Right kidney (tissue), 1 donor: ENCODE results near the gene EN1.

ENCODE experiments used
- DNase-seq: peaks from one replicate; pipeline ENCODE4 v3.0.0-alpha.2; 2016

The EN1 gene

DNA sequence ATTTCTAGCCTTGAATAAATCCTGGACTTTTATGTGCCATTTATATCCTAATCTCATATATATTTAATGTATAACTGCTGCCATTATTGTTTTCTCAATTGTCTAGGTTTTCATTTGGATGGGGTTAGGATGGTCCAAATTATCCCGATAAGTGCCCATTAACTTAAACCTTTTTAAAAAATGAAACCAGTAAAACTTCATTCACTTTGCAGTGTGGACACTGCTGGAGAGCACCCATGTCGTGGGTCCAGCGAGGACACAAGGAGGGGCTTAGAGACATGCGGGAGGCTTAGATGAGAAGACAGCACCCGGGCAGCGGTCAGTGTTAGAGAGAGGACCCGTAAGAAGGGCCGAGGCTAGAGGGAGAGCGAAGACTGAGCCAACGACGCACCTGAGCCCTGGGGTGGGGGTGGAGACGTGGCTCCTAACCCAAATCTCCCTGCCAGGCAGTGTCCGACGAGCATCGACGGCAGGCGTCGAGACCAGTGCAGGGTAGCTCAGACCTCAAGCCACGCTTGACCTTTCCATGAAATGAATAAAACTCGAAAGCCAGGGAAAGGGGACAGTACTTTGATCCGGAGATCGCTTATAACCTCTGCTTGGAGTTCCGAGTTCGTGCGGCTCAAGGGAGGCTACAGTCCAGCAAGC lies 9.0 kb upstream of the EN1 start:
- DNase-seq, result no peak

DNA sequence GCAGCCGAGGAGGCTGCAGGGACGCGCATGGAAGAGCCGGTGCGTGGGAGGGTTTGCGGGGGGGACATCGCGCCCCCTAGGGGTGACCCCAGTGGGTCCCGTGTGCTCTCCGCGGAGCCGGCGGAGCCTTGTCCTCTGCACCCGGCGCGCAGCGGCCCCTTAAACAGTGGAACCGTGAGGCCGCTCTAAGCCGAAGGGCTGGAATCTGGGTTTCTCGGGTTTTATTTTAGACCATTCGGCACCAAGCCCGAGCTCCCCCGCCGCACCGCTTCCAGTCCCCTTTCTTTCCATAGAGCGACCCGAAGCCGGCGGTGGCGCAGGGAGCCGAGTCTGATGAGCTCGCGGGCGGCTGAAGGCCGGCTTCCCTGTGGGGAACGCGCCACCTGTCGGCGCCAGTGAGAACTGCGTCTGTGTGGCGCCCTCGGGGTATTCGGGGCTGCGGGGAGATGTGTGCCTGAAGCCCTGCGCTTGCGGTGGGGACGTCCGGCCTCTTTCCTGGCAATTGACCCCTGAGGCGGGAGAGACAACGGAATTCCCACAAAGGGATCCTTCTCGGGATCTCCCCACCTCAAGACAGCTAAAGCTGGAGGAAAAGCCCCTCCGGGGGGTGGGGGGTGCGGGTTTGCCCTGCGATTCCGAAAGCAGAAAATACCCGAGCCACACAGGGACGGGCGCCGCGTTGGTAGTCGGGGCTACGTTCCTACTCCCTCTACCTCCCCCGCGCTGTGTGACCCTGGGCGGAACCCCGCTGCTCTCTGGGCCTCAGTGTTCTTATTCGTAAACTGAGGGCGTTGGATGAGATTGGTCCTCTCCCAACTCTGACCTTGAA lies 8.2 kb upstream of the EN1 start:
- DNase-seq, result peak; percentile 84

- DNase-seq, result peak; percentile 34
Observed at GRCh38 chr2:118854507-118855345, 7.3 kb upstream of the EN1 start.

- peak; percentile 42 for DNase-seq
Observed at GRCh38 chr2:118853651-118854291, 6.3 kb upstream of the EN1 start.

DNA sequence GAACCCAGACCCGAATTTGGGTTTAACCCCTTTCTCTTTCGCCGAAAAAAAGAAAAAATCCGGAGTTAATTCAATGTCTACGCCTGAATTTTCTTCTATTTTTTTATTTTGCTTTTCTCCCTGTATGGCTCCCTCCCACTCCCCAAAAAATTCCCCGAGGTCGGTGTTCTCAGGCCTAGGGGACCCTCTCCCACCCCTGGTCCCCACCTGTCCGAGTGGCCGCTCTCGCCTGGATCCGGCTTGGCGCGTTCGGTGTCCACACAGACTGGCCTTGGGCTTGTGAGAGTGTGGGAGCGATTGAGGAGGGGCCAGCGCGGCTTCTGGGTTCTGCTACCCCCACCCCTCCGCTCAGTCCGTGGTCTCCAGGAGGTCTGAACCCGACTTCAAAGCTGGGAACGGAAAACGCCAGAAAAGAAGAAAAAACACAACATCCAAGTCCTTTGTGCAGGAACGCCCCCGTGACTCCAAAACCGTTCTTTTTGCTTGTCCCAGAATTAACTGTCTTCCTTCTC lies 5.7 kb upstream of the EN1 start:
- DNase-seq, result no peak

- peak; percentile 71 for DNase-seq
Observed at GRCh38 chr2:118852605-118853128, 5.2 kb upstream of the EN1 start.

DNA sequence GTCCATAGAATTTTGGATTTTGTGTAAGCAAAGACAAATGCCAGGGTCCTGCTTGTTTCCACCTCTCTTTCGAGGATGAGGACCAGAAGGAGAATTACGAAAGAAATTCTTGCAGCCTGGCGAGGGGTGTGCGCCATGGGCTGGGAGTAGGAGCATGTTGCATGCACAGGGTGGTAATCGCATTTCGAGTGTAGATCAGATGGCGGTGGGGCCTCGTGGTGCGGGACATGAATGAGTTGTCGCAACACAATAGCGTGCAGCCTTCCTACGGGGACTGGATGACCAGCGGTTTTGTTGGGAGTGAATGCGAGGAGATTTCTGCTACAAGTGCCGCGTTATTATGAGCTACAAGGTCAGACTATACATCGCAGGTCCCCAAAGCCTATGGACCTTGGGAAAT lies 4.2 kb upstream of the EN1 start:
- peak; percentile 47 for DNase-seq

- DNase-seq, result no peak
Observed at GRCh38 chr2:118850901-118851415, 3.5 kb upstream of the EN1 start.

DNA sequence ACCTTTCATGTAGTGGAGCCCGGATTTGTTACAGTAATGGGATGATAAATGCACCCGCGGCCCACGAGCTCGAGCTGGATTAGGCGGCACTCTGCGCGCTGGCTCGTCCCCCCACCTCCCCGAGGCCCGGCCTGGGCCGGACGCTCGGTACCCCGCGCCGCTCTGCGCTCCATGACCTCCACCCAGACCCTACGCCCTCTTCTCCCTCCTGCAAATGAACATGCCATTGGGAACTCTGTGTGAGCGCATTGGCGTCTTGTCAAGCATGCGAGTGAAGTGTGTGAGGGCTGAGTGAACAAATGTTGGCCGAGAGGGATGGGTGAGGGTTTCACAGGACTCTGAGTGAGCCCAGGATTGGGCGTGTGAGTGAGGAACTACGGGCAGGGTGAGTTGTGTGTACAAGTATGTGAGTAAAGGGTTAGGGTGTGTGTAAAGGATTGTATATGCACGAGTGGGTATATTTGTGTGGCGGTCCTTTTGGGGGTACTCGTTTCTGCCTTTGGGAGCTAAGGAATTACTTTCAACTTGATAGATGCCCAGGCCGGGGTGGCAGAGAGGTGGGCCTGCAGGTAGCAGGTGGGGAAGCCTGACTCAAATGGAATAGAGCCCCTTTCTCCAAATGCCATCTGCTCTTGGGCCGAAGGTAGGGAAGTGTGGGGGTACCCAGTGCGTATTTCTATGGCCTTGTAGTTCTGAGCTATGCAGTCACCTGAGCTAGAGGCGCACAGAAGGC lies 2.9 kb upstream of the EN1 start:
- DNase-seq, result peak; percentile 54

DNA sequence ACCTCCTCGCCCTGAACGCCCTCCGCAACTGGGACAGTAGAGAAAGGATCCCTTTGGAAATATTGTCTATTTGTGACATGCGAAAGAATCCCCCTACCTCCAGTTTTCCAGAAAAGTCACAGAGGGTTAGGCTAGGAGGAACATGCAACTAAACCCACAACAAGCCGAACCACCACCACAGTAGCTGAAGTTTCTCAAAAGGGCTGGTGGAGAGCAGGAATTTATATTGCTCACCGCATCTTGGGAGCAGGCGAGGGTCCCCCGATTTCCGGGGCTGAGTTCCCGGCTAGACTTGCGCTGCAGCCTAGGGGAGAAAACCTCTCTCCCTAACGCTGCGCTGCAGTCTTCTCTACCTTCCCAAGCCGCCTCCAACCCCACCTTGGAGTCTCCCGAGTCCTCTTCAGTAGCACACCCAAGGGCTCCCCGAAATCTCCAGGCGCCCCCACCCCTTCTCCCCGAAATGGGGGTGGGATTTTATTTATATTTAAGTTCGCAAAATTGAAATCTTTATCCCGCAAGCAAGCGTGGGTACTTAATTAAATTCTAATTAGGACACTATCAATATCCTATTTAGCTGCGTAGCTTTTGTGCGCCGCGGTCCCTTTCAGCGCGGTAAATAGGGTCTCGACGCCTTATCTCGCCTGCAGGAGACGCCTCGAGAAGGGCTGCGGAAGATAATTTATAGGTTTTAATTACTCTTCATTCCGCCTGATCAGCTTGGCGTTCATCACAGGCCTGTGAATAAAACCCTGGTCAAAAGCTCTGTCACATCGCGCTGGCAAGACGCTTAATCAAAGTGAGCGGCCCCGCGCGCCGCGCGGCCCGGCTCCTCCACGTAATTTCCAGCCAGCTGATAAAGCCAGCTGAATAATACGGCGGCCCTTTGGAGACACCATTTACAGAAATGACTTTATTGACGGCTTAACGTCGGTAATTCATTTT lies 2.0 kb upstream of the EN1 start:
- peak; percentile 56 for DNase-seq

GRCh38 chr2:118848381-118849225 lies 1.2 kb upstream of the EN1 start:
- DNase-seq, result peak; percentile 55

- DNase-seq, result peak; percentile 31
Observed at GRCh38 chr2:118847762-118848172, 319 bp upstream of the EN1 start.

- peak; percentile 56 for DNase-seq
Observed at GRCh38 chr2:118846442-118846952, 951 bp downstream of the EN1 start.

DNA sequence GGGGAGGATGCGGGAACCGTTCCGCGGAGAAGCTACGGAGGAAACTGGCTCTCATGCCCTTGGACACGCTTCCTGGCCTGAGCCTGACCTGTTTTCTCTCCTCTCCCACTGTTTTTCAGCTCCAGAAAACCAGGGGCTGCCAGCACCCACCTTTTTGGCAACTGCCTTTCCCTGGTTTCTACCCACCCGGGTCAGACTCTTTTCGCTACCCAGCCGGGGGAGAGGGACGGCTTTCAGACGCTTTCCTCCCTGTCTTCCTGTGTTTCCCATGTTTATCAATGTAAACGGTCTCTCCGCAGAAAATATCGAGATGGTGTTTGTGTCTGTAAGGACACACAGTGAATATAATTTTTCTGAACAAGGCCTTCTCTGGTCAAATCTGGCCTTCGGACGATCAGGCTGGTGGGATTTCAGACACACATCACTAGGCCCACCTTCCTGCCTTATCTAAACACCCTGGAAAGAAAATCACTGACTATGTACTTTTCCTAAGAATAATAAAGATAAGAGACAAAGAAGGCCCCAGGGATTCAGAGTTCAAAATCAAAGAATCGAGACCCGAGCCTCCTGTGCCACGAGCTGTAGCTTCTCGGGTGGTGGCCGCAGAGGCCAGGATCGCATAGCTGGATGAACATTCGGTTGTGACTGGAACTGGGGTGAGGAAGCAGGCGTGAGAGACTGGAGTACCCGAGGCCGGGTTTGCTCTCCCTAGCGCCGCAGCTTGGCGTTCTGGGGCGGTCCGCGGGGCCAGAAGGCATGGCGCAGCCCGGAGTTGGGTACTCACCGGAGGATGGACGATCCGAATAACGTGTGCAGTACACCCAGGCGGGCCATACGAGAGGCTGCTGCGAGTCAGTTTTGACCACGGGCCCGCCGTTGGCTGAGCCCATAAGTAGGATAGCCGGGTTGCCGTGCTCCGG lies 1.7 kb downstream of the EN1 start:
- DNase-seq, result no peak

GRCh38 chr2:118845005-118845521 lies 2.4 kb downstream of the EN1 start:
- peak; percentile 57 for DNase-seq

DNA sequence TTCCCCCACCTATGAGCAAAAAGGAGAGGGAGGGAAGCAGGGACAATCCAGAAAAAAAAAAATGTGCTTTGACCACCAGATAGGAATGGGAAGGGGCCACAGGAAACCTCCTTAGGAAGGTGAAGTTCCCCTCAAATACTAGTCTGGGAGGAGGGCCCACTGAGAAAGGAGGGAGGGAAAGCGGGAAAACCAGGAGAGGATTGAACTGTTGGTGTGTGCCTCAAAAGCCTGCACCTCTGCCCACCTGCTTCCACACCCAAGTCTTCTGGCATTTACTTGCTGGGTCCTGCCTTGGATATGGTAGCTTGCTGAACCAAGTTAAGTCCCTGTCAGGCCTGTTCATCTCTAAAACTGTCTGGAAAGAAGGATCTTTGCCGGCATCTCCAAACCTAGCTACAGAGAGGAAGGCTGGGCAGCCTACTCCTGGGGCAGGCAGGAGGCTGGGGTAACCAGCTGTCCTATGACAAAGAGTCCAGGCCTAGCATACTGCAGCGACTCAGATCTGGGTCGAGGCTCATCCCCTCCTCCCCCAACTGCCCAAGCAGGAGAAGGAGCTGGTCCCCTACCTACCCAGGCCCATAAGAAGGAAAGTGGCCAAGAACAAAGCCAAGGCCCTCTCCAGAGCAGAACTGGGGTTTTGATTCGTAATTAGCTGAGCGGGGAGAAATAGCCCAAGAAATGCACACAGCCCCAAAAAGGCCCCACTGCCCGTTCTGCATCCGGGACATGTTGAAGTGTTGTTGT lies 3.0 kb downstream of the EN1 start:
- DNase-seq, result peak; percentile 17
